ENCODE measurements around the gene RANBP1.

RANBP1 gene

GRCh38 chr22:20171288-20172140 lies 55.6 kb downstream of the RANBP1 start:
- no peak for TF ChIP-seq CTCF (IDR thresholded peaks at IDR 0.05; ENCODE audit: low read depth, low read length, missing control alignments)
- H3K4me3 ChIP-seq (ENCODE audit: low read depth, low read length) = no peak overlapping the region
- DNase-seq (ENCODE audit: low read depth) = no peak

GRCh38 chr22:20172141-20172613 lies 56.3 kb downstream of the RANBP1 start:
- H3K4me3 ChIP-seq (ENCODE audit: low read depth, low read length) = no peak overlapping the region
- no peak for DNase-seq (ENCODE audit: low read depth)
- no peak for TF ChIP-seq CTCF (IDR thresholded peaks at IDR 0.05; ENCODE audit: low read depth, low read length, missing control alignments)

- no peak for TF ChIP-seq CTCF (IDR thresholded peaks at IDR 0.05; ENCODE audit: low read depth, low read length, missing control alignments)
- DNase-seq (ENCODE audit: low read depth) = no peak
- no peak overlapping the region for H3K4me3 ChIP-seq (ENCODE audit: low read depth, low read length)
These were observed 57.3 kb downstream of the RANBP1 start for GRCh38 chr22:20173246-20173645.

- no peak for TF ChIP-seq CTCF (IDR thresholded peaks at IDR 0.05; ENCODE audit: low read depth, low read length, missing control alignments)
These were observed 57.9 kb downstream of the RANBP1 start for GRCh38 chr22:20173772-20174171.

GRCh38 chr22:20174785-20175596 lies 59.1 kb downstream of the RANBP1 start:
- no peak for DNase-seq (ENCODE audit: low read depth)
- H3K4me3 ChIP-seq (ENCODE audit: low read depth, low read length) = no peak overlapping the region
- no peak for TF ChIP-seq CTCF (IDR thresholded peaks at IDR 0.05; ENCODE audit: low read depth, low read length, missing control alignments)

More at GRCh38 chr22:20173772-20174171, 57.9 kb downstream of the RANBP1 start:
- H3K4me3 ChIP-seq (ENCODE audit: low read depth, low read length) = no peak overlapping the region
- DNase-seq (ENCODE audit: low read depth) = no peak

GRCh38 chr22:20175597-20175900 lies 59.6 kb downstream of the RANBP1 start:
- DNase-seq (ENCODE audit: low read depth) = no peak

More at GRCh38 chr22:20175597-20175900, 59.6 kb downstream of the RANBP1 start:
- no peak for TF ChIP-seq CTCF (IDR thresholded peaks at IDR 0.05; ENCODE audit: low read depth, low read length, missing control alignments)
- H3K4me3 ChIP-seq (ENCODE audit: low read depth, low read length) = no peak overlapping the region
